ENCODE measurements around the gene ZKSCAN8. TPM values are rescaled to one million over a fixed set of nuclear protein-coding genes. Genes with fewer than 3 reads are reported as not detected.

The ZKSCAN8 gene
- total and polyA plus RNA-seq, 2 experiments from 2014 or later = 4.1 to 21.2 TPM

DNA sequence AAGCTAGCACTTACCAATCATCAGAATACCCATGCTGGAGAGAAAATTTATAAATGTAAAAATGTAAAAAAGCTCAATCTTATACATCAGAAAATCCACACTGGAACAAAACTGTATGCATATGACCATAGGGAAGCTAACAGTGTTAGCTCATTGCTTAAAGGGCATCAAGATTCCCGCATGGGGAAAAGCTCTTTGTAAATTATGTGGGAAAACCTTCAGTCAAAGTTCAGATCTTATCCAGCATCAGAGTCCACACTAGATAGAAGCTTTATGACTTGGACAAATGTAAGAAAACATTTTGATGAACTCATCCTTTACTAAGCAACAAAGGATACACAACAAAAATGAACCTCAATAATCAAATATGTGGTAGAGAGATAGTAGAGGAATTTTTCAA lies 34.7 kb downstream of the ZKSCAN8 start:
- no peaks in the 10 kb centered on the region for H3K27me3 ChIP-seq
- H3K4me2 ChIP-seq = no peak overlapping the region
- no peaks in the 10 kb centered on the region for H4K20me1 ChIP-seq (ENCODE audit: insufficient read depth, poor library complexity, severe bottlenecking)
- no peaks in the 10 kb centered on the region for H3K36me3 ChIP-seq (replicated peaks; ENCODE audit: insufficient read depth, low read depth)
- H3K9me3 ChIP-seq (ENCODE audit: low read depth) = no peaks in the 10 kb centered on the region
- no peak overlapping the region for H3K27ac ChIP-seq
- DNase-seq (ENCODE audit: low spot score) = no peak
- TF ChIP-seq, protein P1, sequence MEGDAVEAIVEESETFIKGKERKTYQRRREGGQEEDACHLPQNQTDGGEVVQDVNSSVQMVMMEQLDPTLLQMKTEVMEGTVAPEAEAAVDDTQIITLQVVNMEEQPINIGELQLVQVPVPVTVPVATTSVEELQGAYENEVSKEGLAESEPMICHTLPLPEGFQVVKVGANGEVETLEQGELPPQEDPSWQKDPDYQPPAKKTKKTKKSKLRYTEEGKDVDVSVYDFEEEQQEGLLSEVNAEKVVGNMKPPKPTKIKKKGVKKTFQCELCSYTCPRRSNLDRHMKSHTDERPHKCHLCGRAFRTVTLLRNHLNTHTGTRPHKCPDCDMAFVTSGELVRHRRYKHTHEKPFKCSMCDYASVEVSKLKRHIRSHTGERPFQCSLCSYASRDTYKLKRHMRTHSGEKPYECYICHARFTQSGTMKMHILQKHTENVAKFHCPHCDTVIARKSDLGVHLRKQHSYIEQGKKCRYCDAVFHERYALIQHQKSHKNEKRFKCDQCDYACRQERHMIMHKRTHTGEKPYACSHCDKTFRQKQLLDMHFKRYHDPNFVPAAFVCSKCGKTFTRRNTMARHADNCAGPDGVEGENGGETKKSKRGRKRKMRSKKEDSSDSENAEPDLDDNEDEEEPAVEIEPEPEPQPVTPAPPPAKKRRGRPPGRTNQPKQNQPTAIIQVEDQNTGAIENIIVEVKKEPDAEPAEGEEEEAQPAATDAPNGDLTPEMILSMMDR (IDR thresholded peaks at IDR 0.05; ENCODE audit: poor library complexity) = no peak
- TF ChIP-seq EZH2 (IDR thresholded peaks at IDR 0.05; ENCODE audit: borderline replicate concordance) (no peak), EZH2phosphoT487 (IDR thresholded peaks at IDR 0.05; ENCODE audit: low read depth, severe bottlenecking, unreplicated experiment) (no peak)
- no peak overlapping the region for H3K4me3 ChIP-seq
- no peak overlapping the region for H2AFZ ChIP-seq
- no peaks in the 10 kb centered on the region for H3K4me1 ChIP-seq (ENCODE audit: insufficient read depth)
- 81% methylated on average over 1 of the region's 1 CpG for WGBS (ENCODE audit: low lambda C conversion rate, missing lambda C conversion rate)
- no peaks in the 10 kb centered on the region for H3K9me2 ChIP-seq (replicated peaks; ENCODE audit: insufficient read depth)
- no peaks in the 10 kb centered on the region for H3K79me2 ChIP-seq

DNA sequence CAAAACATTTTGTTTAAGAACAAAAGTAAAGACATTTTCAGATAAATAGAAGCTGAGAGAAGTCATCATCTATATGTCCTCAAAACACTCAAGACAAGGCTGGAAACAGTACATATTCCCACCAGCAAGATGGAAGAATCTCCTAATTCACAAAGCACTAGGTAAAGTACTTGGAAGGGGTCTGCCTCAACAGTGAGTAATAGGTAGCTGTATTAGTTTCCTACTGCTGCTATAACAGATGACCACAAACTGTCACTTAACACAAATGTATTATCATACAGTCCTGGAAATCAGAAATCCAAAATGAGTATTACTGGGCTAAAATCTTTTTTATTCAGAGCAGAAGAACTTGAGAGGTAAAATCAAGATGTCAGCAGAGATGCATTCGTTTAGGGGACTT lies 40.6 kb downstream of the ZKSCAN8 start:
- H3K4me3 ChIP-seq = no peak overlapping the region
- WGBS (ENCODE audit: low lambda C conversion rate, missing lambda C conversion rate) = 55% methylated on average over 1 of the region's 1 CpG
- H2AFZ ChIP-seq = no peak overlapping the region
- no peaks in the 10 kb centered on the region for H3K27me3 ChIP-seq
- no peaks in the 10 kb centered on the region for H3K4me1 ChIP-seq (ENCODE audit: insufficient read depth)
- H3K27ac ChIP-seq = no peak overlapping the region
- no peaks in the 10 kb centered on the region for H3K36me3 ChIP-seq (replicated peaks; ENCODE audit: insufficient read depth, low read depth)
- no peak for DNase-seq (ENCODE audit: low spot score)
- no peak overlapping the region for H3K4me2 ChIP-seq
- TF ChIP-seq EZH2 (IDR thresholded peaks at IDR 0.05; ENCODE audit: borderline replicate concordance) (no peak), EZH2phosphoT487 (IDR thresholded peaks at IDR 0.05; ENCODE audit: low read depth, severe bottlenecking, unreplicated experiment) (no peak)
- TF ChIP-seq, protein P1 (IDR thresholded peaks at IDR 0.05; ENCODE audit: poor library complexity) = no peak
- H4K20me1 ChIP-seq (ENCODE audit: insufficient read depth, poor library complexity, severe bottlenecking) = no peaks in the 10 kb centered on the region
- no peaks in the 10 kb centered on the region for H3K9me2 ChIP-seq (replicated peaks; ENCODE audit: insufficient read depth)
- no peaks in the 10 kb centered on the region for H3K79me2 ChIP-seq
- H3K9me3 ChIP-seq (ENCODE audit: low read depth) = no peaks in the 10 kb centered on the region

DNA sequence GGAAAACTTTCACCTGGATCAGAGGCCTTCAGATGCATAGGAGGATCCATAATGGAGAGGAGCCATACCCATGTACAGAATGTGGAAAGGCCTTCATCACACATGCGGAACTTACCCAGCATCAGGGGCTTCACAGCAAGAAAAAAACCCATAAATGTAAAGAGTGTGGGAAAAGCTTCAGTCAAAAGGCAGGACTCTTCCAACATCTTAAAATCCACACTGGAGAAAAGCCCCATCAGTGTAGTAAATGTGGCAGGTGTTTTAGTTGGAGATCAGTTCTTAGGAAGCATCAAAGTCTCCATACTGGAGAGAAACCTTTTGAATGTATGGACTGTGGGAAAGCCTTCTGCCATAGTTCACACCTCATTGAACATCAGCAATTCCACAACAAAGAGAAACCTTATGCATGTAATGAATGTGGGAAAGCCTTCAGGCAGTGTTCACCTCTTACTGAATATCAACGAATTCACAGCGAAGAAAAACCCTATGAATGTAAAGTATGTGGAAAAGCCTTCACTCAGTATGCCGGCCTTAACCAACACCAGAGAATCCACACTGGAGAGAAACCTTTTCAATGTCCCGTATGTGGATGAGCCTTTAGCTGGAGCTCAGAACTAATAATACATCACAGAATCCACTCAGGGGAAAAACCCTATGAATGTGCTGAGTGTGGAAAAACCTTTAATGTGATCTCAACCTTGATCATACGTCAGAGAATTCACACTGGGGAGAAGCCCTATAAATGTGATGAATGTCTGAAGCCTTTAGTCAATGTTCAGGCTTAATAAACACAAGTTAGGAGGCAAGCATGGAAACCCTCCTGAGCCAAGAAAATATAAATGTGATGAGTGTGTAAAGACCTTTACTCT lies 46.7 kb downstream of the ZKSCAN8 start:
- Histone ChIP-seq H2AFZ (no peak overlapping the region), H3K4me1 (ENCODE audit: insufficient read depth) (no peaks in the 10 kb centered on the region), H3K9me2 (replicated peaks; ENCODE audit: insufficient read depth) (no peaks in the 10 kb centered on the region), H3K4me3 (no peak overlapping the region), H3K36me3 (replicated peaks; ENCODE audit: insufficient read depth, low read depth) (no peaks in the 10 kb centered on the region), H3K27me3 (no peaks in the 10 kb centered on the region), H4K20me1 (ENCODE audit: insufficient read depth, poor library complexity, severe bottlenecking) (no peaks in the 10 kb centered on the region), H3K9me3 (ENCODE audit: low read depth) (peaks cover 11% of the 10 kb centered on the region), H3K4me2 (no peak overlapping the region), H3K27ac (no peak overlapping the region), H3K79me2 (no peaks in the 10 kb centered on the region)
- TF ChIP-seq EZH2phosphoT487 (IDR thresholded peaks at IDR 0.05; ENCODE audit: low read depth, severe bottlenecking, unreplicated experiment) = no peak
- no peak for TF ChIP-seq EZH2 (IDR thresholded peaks at IDR 0.05; ENCODE audit: borderline replicate concordance)
- TF ChIP-seq, protein P1 (IDR thresholded peaks at IDR 0.05; ENCODE audit: poor library complexity) = no peak
- WGBS (ENCODE audit: low lambda C conversion rate, missing lambda C conversion rate) = 80% methylated on average over 6 of the region's 6 CpGs
- no peak for DNase-seq (ENCODE audit: low spot score)

Measured in hepatocyte (in vitro differentiated cells).